HG02642 (cell line): ENCODE data around the gene LYRM1.
"Not testable (repeated sequence)": the region's sequence is repeated elsewhere in the genome, so short reads cannot be mapped to it uniquely, and the experiment has no call there.

Experiments
- ATAC-seq: cut with Tn5 transposase; IDR thresholded peaks from one replicate; pipeline ENCODE4 v1.9.1; 2021; ENCODE audit warnings: mild to moderate bottlenecking; ENCODE audit not compliant: unreplicated experiment, poor library complexity

The LYRM1 gene

GRCh38 chr16:20968765-20969164 lies 68.2 kb downstream of the LYRM1 start:
- no peak for ATAC-seq

- ATAC-seq, result no peak
Measured at GRCh38 chr16:20969386-20969785, 68.8 kb downstream of the LYRM1 start.

GRCh38 chr16:20971401-20971800 lies 70.8 kb downstream of the LYRM1 start:
- ATAC-seq, result no peak

- not testable (repeated sequence) for ATAC-seq
Measured at GRCh38 chr16:20973201-20973600, 72.6 kb downstream of the LYRM1 start.
